Calu3 (cell line): ENCODE results near the gene PLEKHA6. TPM values are rescaled to one million over a fixed set of nuclear protein-coding genes. Genes with fewer than 3 reads are reported as not detected.

Experiments used
- BruUV-seq: library from RNA; stranded (reverse); fragments of 400-500 nt; replicated peaks from 2 replicates; lab custom pipeline; 2021; lab: Mats Ljungman, UMichigan
- CTCF ChIA-PET: fragments of 300-600 bp; sonication (Branson Sonifier 250); formaldehyde crosslinking; loops from one replicate; lab custom pipeline; 2022; ENCODE audit warnings: antibody characterized with exemption; lab: Charles Lee
- DNase-seq: peaks from one replicate; pipeline ENCODE4 v3.0.0; 2022
- H3K27ac Mint-ChIP-seq: one replicate; pipeline ENCODE4 v1.8.0; 2022; ENCODE audit warnings: mixed read lengths; ENCODE audit not compliant: unreplicated experiment
- H3K27me3 Mint-ChIP-seq: one replicate; pipeline ENCODE4 v1.8.0; 2022; ENCODE audit warnings: mixed read lengths; ENCODE audit not compliant: unreplicated experiment
- H3K36me3 Mint-ChIP-seq: one replicate; pipeline ENCODE4 v1.8.0; 2022; ENCODE audit warnings: mild to moderate bottlenecking, moderate library complexity, mixed read lengths; ENCODE audit not compliant: insufficient read depth, unreplicated experiment
- H3K4me1 Mint-ChIP-seq: one replicate; pipeline ENCODE4 v1.8.0; 2022; ENCODE audit warnings: mild to moderate bottlenecking, low read depth, mixed read lengths; ENCODE audit not compliant: unreplicated experiment
- H3K4me3 Mint-ChIP-seq: one replicate; pipeline ENCODE4 v1.8.0; 2022; ENCODE audit warnings: mild to moderate bottlenecking, low read depth, moderate library complexity, mixed read lengths; ENCODE audit not compliant: unreplicated experiment
- H3K9me3 Mint-ChIP-seq: one replicate; pipeline ENCODE4 v1.8.0; 2022; ENCODE audit warnings: low read depth, mixed read lengths; ENCODE audit not compliant: unreplicated experiment
- intact Hi-C: fragments of 100-400 bp; cut with micrococcal nuclease; formaldehyde crosslinking; loops from one replicate; pipeline ENCODE4 v1.10.0; 2022; ENCODE audit not compliant: unreplicated experiment
- total RNA-seq: library from RNA; stranded (reverse); gene quantifications from 2 replicates; pipeline ENCODE4 v1.2.3, GENCODE V29; 2022
- TF ChIP-seq, protein P1 (sequence below): fragments of 200-600 bp; IDR thresholded peaks from one replicate; pipeline ENCODE4 v1.8.0; 2022; ENCODE audit warnings: antibody characterized with exemption; ENCODE audit not compliant: unreplicated experiment

Gene PLEKHA6
- total RNA-seq, 1 experiment from 2014 or later, result 101 TPM

DNA sequence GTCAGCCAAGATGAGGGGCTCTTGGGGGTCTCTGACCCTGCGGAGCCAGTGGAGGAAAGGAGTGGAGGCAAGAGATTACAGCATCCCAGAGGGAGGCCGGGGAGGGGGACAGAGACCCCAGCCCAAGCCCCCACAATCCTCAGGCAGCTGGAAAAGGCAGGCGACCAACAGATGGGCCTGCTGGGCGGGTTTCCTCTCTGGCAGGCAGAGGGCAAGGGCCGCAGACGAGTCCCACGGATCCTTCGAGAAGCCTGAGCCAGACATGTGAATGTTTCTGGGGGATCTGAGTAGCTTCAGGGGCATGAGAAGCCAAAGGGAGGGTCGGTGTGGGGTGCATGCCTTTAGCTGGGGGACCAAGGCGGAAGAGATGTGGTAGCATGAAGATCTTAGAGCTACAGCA is 2.1 kb upstream of the PLEKHA6 start:
- TF ChIP-seq, protein P1, sequence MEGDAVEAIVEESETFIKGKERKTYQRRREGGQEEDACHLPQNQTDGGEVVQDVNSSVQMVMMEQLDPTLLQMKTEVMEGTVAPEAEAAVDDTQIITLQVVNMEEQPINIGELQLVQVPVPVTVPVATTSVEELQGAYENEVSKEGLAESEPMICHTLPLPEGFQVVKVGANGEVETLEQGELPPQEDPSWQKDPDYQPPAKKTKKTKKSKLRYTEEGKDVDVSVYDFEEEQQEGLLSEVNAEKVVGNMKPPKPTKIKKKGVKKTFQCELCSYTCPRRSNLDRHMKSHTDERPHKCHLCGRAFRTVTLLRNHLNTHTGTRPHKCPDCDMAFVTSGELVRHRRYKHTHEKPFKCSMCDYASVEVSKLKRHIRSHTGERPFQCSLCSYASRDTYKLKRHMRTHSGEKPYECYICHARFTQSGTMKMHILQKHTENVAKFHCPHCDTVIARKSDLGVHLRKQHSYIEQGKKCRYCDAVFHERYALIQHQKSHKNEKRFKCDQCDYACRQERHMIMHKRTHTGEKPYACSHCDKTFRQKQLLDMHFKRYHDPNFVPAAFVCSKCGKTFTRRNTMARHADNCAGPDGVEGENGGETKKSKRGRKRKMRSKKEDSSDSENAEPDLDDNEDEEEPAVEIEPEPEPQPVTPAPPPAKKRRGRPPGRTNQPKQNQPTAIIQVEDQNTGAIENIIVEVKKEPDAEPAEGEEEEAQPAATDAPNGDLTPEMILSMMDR, result no peak
- Mint-ChIP-seq H3K27ac (no peak overlapping the region), H3K36me3 (peaks cover 9% of the 10 kb centered on the region), H3K27me3 (no peaks in the 10 kb centered on the region), H3K4me3 (no peak overlapping the region), H3K4me1 (peaks cover 34% of the 10 kb centered on the region), H3K9me3 (no peaks in the 10 kb centered on the region)
- no peak for DNase-seq
- CTCF ChIA-PET, result interaction anchor here (1.7 to 4.8 kb wide), 3 partner anchors 103 to 199 kb away, joined by 4 to 39 read pairs (median 14); no protein-coding TSS in a partner anchor
- intact Hi-C loops, result loop anchor here (5.0 kb wide), 1 partner anchor 499 kb away; the partner anchor contains the start of gene SNRPE
- no TSS peak for BruUV-seq

DNA sequence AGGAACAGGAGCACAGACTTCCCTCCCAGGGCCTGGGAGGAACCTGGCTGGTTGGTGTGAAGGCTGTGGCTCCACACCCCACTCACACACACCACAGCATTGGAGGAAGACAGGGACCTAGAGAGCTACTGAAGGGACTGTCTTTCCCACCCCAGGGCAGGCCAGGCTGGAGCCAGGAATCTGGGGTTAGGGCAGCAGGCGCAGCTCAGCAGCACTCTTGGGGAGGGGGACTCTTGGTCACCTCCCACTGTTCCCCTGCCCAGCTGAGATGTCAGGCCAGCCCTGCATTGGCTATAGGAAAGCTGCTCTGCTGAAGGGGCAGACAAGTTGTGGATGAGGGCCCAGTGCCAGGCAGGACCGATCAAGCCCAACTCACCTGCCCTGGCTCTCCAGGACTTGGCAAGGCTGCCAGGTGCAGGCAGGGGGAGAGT is 1.6 kb upstream of the PLEKHA6 start:
- H3K9me3 Mint-ChIP-seq, result no peaks in the 10 kb centered on the region
- no peak overlapping the region for H3K27ac Mint-ChIP-seq
- peaks cover 9% of the 10 kb centered on the region for H3K36me3 Mint-ChIP-seq
- TF ChIP-seq, protein P1, result no peak
- intact Hi-C loops, result loop anchor here (5.0 kb wide), 1 partner anchor 499 kb away; the partner anchor contains the start of gene SNRPE
- no peak for DNase-seq
- CTCF ChIA-PET, result interaction anchor here (1.7 to 4.8 kb wide), 2 partner anchors 102 to 197 kb away, joined by 4 to 39 read pairs; no protein-coding TSS in a partner anchor
- H3K4me1 Mint-ChIP-seq, result peaks cover 34% of the 10 kb centered on the region
- BruUV-seq, result no TSS peak
- no peak overlapping the region for H3K4me3 Mint-ChIP-seq
- no peaks in the 10 kb centered on the region for H3K27me3 Mint-ChIP-seq

DNA sequence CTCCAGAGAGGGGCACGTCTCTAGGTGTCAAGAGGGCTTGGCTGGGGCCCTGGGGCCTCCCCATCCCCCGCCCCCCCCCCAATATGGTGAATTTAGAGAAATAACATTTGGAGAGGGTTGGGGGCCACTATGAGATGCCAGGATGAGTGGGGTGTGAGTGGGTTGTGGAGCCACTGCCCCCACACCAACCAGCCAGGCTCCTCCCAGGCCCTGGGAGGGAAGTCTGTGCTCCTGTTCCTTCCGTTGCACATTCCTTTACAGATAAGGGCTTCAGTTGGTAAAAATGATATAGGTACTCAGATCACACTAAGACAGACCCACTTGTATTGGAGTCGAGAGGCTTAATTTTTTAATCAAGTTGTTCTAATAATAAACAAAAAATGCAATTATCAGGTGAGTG is 585 bp upstream of the PLEKHA6 start:
- no peaks in the 10 kb centered on the region for H3K9me3 Mint-ChIP-seq
- H3K4me1 Mint-ChIP-seq, result peaks cover 34% of the 10 kb centered on the region
- intact Hi-C loops, result loop anchor here (5.0 kb wide), 1 partner anchor 498 kb away; the partner anchor contains the start of gene SNRPE
- DNase-seq, result no peak
- TF ChIP-seq, protein P1, result no peak
- BruUV-seq, result no TSS peak
- no peak overlapping the region for H3K27ac Mint-ChIP-seq
- H3K36me3 Mint-ChIP-seq, result peaks cover 9% of the 10 kb centered on the region
- no peak overlapping the region for H3K4me3 Mint-ChIP-seq
- no peaks in the 10 kb centered on the region for H3K27me3 Mint-ChIP-seq
- CTCF ChIA-PET, result interaction anchor here (0.5 to 4.8 kb wide), 2 partner anchors 101 to 168 kb away, joined by 4 to 39 read pairs; no protein-coding TSS in a partner anchor

DNA sequence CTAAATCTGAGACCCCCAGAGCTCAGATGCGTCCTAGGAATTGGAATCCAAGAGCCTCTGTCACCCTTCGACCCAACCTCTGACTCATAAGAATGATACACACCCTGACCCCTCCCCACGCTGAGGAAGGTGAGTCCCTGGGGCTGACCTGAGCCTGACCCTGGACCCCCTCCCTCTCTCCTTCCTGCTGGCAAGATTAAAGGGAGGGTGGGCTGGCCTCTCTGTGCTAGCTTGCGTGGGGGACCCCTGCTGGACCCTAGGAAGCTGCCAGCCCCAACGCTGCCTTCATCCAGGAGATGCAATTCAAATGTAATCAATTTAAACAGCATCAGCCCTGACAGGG is 627 bp downstream of the PLEKHA6 start:
- Mint-ChIP-seq H3K36me3 (peaks cover 9% of the 10 kb centered on the region), H3K4me3 (no peak overlapping the region), H3K27me3 (no peaks in the 10 kb centered on the region), H3K9me3 (no peaks in the 10 kb centered on the region), H3K27ac (no peak overlapping the region), H3K4me1 (peaks cover 27% of the 10 kb centered on the region)
- intact Hi-C loops, result no loop called here
- TF ChIP-seq, protein P1, result no peak
- DNase-seq, result no peak
- no TSS peak for BruUV-seq
- CTCF ChIA-PET, result no interaction called here
